Measurements from ENCODE around the gene PGAP3. TPM values are rescaled to one million over a fixed set of nuclear protein-coding genes. Genes with fewer than 3 reads are reported as not detected.

The PGAP3 gene
- total RNA-seq, 1 donor from 2014 or later: 12.8 TPM

DNA sequence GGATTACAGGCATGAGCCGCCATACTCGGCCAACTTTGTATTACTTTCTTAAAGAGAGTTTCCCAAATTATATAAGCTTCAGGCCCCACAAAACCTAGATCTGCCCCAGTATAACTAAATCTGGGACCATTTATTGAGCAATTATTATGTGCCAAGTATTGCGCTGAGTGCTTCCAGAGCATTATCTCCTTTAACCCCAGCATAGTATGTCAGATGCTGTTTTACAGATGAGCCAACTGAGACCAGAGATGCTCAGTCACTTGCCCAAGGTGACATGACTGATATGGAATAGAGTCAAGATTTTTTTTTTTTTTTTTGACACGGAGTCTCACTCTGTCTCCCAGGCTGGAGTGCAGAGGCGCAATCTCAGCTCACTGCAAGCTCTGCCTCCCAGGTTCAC lies 10.1 kb upstream of the PGAP3 start:
- DNase-seq (ENCODE audit: low spot score): no peak

DNA sequence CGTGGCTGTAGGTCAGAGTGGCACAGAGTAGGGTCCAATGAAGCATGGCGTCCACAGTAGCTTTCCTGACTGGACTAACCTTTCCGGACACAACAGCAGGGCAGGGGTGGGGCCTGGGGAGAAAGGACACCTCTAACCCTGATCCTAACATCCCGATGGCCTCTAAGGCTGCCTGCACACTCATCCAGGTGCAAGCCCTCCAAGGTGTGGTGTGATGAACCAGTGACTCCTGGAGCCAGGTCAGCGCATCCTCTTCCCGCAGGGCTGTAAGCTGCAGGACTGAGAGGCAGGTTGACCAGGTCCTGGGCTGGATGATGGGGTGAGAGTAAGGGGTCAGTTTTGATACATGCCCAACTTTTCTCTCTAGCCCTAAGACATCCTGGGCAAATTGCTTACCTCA lies 8.9 kb upstream of the PGAP3 start:
- no peak for DNase-seq (ENCODE audit: low spot score)

DNA sequence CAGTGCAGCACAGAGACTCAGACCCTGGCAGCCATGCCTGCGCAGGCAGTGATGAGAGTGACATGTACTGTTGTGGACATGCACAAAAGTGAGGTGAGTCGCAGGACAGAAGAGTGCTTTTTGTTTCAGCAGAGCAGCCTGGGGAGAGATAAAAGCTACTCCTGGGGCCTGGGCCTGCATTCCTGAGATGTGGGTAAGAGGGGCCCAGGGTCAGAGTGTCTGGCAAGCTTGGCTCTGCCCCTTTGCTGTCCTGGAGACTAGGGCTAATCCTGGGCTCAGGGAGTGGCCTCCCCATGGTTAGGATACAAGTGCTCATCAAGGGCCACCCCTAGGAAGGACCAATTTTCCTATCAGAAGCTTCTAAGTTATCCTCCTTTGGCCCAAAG lies 7.2 kb upstream of the PGAP3 start:
- no peak for DNase-seq (ENCODE audit: low spot score)

DNA sequence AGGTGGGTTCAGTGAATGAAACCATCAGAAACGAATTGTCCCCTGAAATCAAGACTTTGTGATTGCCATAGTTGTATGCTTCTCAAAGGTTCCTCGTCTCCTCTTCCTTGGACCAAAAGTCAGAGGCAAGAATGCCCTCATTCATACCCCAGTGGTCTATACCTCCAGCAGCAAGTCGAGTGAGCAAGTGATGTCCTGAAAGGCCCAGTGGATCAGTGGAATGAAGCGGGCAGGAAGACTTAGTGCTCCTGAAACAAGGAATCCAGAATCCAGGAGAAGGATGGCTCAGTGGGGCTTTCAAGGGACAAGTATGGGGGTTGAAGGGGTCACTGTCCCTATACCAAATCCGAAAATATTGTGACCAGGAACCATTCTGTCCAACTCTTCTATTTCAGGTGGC lies 6.7 kb upstream of the PGAP3 start:
- DNase-seq (ENCODE audit: low spot score): no peak

DNA sequence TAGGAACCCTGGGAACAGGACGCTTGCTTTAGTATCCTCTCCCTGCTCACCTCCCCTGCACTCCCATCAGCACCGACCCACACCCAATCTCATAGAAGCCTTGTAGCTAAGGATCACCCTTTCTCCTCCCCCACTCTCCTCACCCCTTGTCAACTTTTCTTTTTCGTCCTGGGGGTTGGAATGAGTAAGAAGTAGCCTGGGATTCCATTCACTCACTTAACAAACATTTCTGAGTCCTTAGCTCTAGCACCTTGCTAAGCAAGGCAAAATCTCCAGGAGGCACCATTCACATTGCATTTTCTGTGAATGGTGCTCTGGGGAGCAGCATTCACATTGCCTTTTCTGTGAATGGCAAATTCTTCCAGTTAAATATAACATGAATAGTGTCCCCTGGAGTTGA lies 1.1 kb upstream of the PGAP3 start:
- DNase-seq (ENCODE audit: low spot score): no peak

DNA sequence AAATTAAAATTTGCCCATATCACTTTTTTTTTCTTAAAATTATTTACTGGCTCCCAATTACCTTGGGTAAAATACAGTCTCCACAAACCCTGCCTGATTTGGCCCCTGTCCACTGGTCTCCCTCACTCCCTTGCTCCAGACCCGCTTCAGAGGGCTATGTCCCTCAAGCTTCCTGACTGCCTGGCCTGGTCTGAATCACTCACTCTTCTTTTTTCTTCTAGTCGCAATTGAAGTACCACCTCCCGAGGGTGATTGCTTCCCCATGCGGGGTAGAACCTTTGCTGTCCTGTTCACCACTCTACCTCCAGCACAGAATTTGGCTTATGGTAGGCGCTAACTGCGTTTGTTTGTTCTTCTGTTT lies 598 bp upstream of the PGAP3 start:
- no peak for DNase-seq (ENCODE audit: low spot score)

DNA sequence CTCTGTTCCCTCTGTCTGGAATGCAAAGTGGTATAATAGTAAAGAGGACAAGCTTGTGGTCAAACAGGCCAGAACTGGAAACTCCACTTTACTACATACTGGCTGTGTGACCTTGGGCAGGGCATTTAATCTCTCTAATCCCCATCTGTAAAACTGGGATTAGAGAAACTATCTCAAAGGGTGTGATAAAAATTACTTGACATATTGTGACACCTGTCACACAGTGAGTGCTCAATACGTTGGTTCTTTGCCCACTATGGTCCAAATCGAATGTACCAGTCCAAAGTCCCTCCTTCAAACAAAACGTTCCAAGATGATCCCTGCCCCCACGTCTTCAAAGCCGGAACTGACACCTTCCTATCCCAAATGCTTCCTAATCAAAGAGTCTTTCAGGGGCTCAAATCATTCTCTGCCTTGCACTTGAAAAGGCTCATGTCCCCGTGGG lies 734 bp downstream of the PGAP3 start:
- DNase-seq (ENCODE audit: low spot score): no peak

DNA sequence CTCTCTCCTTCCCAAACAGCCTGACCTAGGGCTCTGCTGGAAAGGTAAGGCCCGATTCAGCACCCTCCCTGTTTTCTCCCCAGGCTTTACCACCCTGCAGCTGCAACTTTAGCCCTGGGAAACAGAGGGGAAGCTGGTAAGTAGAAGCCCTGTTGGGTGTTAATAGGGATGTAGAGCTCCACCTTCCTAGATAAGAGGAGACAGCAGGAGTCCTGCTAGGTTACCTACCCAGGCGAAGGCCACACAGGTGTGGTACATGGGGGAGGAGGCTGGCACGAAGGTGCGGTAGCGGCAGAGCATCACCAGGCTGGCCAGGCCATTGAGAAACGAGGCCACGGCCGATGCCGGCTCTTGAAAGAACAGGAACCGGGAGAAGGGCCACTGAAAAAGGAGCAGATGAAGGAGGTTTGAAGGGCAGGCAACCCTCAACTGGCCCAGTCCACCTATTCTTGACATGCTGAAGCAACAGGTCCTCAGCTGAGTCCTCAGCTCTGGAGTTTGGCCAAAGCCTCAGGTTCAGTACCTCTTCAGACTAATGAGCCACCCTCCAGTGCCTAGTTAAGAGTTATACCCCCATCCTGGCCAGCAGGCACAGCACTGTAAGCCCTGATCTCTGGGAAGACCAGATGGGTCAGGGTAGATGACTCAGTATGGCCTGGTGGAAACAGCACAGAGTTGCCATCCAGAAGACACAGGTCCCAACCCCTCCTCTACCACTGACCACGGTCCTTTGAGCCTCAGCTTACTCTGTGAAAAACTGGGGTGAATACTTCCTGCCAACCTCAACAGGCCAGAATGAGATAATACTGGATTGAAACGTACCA lies 3.3 kb downstream of the PGAP3 start:
- DNase-seq (ENCODE audit: low spot score): no peak

DNA sequence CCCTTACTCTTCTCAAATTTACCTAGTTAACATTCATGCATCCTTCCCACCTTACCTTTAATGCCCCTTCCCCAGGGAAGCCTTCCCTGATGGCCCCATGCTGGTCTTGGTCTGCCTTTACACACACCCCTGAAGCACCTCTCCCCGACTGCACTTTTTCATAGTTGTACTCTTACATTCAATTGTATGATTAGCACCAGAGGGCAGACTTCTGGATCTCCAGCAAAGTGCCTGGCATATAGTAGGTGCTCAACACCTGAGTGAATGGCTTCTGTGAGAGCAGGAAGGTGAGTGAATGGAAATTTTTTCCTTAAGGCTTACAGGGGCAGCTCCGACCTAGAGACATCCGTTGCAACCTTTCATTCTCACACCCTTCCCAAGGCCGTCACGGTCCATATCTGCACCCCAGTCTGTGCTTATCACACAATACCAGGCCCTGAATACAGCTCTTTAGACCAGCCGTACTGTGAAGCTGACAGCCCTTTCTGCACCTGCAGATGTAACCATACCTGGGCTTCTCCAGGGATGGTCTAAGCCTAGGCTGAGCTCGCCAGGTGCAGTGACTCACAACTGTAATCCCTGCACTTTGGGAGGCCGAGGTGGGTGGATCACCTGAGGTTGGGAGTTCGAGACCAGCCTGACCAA lies 4.4 kb downstream of the PGAP3 start:
- DNase-seq (ENCODE audit: low spot score): no peak

DNA sequence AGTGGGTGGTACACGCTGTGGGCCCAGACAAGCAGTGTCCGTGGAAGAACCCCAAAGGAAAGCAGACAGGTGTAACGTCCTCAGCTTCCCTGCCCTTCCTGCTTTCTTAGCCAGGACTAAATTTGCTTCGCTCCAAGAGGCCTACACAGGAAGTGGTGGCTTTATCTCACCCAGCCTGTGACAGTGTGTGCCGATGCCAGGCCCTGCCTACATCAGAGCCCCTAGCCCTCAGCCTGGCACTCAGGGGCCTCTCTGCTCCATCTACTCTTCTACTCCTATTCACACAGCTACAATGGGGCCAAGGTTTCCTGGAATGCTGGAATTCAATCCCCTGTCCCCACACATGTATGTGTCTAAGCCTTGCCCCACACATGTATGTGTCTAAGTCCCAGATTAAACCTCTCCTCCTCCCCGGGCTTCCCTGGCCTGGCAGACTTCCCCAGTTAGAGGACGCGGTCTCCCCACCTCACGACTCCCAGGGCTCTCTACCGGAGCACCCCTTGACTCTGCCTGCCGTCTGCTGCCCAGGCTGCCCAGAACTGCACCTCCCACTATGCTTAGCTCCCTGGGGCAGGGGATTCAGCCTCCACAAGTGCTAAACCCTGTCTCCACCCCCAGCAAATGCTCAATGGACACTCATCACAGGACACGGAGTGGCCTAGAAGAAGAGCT lies 8.2 kb downstream of the PGAP3 start:
- no peak for DNase-seq (ENCODE audit: low spot score)

DNA sequence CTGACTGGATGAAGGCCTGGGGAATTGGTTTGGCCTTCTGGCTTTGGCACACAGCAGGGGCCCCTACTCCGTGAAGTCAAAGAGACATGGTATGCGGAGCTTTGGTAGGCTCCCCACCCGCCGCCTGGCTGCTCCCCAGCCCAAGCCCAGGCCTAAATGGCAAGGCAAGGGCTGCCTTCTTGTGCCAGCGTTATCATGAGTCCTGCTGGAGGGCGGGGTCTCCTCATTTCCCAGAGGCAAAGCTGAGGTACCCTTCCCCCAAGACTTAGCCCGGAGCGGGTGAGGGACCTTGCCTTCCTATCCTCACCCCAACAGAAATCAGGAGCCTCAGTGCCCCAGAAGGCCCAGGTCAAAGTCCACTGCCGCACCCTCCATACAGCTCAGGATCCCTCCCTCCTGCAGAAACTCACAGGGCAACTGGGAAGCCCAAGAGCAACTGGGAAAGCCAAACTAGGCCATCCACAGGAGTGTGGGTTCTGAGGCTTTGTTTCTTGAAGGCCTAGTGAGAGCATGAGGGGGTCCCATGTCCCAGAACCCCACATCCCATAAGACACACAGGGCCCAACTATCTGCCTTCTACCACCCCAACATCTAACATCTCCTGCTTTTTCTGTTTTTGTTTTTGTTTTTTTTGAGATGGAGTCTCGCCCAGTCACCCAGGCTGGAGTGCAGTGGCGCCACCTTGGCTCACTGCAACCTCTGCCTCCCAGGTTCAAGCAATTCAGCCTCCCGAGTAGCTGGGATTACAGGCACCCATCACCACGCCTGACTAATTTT lies 9.3 kb downstream of the PGAP3 start:
- no peak for DNase-seq (ENCODE audit: low spot score)

DNA sequence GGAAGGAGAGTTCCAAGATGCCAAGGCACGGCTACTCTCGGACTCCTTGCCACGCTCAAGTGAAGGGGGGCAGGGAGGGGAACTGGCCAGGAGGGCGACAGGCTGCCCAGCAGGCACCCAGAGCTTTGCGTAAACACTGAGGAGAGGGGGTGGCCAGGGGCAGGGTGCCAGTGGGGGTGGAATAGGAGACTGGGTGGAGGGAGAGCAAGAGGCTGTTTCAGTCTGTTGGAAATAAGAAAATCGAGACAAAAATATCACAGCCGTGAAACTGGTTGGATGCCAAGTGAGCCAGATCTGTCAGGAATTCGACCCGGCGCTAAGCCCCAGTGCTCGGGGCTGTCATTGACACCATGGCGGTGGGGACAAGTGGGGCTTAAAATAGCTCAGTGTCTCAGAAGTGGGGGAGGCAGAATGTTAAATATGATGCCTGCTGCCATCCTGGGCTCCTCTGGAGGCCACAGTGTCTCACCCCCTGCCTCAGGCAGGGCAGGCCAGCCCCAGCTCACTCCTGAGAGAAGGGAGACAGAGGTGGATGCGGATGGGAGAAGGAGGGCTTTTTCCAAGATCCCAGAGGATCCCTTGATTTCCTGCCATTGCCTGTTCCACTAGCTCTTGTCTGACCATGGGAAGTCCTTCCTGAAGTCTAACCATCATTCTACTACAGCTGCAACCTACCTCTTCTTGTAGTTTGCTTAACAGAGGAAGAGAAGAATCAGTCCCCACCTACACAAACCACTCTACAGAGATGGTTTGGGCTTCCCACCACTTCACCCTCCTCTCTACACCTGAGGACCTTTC lies 10.1 kb downstream of the PGAP3 start:
- peak; percentile 57 for DNase-seq (ENCODE audit: low spot score)

DNA sequence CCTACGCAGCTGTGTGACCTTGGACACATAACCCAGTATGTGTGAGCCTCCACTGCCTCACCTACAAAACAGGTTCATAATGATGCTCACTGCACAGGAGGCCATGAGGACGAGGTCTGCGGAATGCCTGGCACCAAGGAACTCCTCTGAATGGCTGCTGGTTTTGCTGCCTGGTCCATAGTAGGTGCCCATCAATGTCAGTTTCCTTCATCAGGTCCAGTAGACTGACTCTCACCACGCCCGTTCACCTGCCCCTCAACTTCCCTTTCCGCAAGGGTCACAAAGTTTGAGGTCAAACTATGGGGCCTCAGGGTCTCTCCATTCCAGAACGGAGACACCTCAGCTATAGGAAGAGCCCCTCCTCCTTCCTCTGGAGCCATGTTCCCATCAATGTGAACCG lies 10.8 kb downstream of the PGAP3 start:
- DNase-seq (ENCODE audit: low spot score): no peak

DNA sequence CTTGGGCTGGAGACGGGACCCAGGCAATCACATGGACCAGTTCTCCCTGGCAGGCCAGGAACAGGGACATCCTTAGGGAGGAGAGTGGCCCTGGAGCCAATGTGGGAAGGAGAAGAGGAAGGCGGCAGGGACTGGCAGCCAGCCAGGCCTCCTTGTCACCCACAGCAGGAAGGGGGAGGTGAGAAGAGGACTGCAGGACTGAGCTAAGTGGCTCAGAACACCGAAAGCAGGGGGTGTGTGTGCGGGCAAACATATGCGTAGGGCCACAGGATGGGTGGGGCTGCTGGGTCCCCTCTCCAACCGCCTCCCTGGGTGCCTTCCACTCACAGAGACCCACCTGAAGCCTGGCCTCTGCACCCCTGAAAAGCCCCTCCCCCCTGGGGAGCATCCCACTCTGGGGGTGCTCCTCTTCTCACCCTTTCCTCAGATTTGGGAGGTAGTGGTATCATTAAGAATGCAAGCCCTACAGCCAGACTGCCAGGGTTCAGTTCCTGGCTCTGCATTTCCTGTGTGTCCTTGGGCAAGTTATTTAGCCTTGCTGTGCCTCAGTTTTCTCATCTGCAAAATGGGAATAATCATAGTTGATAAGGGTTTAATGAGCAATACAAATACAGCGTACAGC lies 11.5 kb downstream of the PGAP3 start:
- no peak for DNase-seq (ENCODE audit: low spot score)

DNA sequence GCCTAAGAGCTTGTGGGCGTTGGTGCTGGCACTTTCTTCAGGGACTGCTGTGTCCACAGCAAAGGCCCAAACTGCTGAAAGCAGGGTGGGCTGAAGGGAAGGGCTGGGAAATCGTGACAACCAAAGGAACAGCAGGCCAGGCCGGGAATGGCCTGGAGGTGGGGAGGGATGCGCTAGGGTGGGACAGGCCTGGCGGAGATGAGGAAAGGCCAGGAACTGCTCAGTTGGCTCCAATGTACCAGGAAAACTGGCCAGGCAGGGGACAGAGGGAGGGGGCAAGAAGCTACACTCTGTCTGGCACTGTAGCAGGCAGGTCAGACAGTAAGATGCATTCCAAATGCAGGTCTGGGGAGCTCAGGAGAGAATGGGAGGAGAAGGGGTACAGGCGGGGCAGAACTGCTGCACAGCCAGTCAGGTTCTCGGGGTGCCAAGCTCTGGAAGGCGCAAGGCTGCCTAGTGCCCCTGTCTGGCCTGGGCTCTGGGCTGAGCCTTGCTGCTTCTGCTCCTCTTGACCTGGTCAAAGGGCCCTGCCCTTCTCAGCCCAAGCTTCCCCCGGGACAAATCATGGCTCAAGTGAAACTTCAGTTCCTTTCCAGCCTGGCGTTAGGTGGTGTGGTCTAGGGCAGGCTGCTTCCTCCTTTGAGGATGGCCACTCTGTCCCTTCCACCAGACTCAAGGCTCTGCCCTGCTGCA lies 12.3 kb downstream of the PGAP3 start:
- no peak for DNase-seq (ENCODE audit: low spot score)

DNA sequence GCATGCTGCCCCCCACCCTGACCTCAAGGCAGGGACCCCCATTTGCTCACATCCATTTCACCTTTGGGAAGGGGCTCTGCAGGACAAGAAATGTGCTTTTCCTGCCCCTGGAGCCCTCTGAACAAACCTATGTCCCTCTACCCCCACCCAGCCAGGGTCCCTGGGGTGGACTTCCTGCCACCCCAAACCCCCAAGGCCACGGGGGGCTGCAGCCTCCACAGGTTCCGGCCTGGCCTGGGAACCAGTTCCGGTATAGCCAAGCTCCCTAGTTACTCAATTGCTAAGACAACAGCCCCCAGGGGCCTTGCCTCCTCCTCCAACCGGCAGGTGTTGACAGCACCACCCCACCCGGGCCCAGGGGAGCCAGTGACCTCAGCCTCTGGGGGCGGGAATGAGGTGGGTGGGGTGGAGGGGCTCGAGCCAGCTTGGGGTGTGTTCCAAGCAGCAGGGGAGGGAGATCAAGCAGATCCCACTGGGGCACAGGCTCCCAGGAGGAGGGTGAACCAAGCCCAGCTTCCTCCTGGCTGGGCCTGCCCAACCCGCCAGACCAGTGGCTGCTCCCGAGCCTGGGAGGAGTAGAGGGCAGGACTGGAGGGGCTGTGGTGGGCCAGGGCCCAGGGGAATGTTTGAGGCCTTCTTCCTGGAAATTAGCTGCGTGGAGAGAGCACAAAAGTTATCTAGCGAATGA lies 13.0 kb downstream of the PGAP3 start:
- DNase-seq (ENCODE audit: low spot score): peak; percentile 71

DNA sequence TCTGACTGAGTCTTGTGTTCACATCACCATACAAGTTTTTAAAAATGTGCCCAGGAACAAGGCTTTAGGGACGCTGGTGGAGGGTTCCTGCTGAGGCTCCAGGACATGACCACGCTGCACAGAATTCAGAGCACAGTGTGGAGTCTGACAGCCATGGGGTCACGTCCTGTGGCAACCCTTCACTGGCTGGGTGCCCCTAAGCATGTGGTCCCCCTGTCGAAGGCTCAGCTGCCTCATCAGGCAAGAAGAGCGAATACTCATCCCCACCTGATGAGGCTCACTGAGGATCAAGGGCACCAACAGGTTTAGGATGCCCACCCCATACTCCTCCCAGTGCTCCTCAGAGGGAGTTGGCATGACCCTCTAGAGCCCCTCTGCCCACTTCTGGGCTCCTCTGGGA lies 13.7 kb downstream of the PGAP3 start:
- no peak for DNase-seq (ENCODE audit: low spot score)

DNA sequence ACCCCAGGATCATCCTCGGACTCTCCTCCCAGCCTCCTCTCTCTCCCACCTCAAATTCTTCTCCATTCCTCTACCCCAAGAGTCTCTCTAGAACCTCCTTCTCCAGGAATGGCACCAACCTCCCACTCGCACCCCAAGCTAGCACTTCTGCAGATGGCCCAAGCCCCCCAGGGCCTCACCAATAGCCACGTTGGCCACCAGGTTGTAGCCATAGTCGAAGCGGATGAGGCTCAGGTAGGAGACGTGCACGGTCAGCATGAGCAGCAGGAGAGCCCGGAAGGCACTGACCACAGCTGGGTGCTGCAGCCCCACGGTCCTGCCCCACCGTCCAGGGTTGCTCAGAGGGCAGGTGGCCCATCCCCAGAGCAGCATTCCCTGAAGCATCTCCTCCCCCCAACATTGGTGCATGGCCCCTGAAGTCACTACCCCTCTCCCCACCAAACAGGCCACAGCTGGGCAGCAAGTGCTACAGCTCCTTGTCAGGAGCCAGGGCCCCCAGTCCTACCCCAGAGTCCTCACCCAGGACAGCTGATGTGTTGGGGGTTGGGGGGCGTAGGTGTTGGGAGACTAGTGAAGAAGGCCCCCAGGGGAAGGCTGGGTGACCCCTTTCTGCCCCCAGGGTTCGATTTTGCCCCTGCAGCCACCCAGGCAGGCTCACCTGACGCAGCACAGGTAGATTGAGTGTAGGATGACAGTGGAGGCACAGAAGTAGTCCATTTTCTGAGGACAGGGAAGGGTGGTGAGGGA lies 14.3 kb downstream of the PGAP3 start:
- no peak for DNase-seq (ENCODE audit: low spot score)
